ENCODE results near the gene PTRH1. TPM values are rescaled to one million over a fixed set of nuclear protein-coding genes. Genes with fewer than 3 reads are reported as not detected.

PTRH1 gene
- total RNA-seq (23.7 and 24.4 TPM in 2 replicates), polyA plus RNA-seq (27.5 and 34.4 TPM in 2 replicates)

DNA sequence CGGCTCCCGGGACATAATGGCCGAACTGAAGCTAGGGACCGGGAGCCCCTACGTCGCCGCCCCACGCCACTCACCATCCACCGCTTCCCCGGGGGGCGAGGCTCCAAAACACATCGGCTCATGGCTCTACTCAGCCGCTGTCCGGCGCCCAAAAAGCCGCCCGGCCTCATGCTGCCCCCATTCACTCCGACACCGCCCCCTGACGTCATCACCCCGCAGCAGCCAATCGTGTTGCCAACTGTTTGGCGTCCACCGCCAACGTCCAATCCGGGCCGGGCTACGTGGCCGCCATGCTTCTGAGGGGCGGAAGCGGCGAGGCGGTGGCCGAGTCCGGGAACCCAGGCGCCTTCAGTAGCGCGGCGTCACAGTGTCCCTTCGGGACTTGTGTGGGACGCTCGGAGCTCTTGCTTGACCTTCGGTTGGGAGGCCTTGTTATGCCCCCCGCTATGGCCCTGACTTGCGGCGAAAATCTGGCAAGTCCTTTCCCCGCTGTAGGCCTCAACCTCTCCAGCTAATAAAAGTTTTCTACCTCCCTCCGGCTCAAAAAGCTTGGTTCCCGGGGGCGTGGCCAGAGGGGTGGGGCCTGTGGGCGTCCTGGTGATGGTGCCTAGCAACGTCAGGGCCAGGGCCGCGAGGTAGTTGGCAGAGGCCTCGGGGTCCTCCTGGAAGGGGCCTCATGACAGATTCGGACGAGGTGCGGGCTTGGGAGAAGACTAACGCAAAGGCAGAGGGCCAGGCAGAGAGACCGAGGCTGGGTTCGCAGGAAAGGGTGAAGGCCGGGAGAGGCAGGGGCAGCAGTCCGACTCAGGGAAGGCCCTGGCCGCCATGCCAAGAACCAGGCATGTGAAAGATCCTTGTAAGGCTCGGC is at the start of gene PTRH1, which contains the start of gene TTC16:
PTRH1 (minus strand) TSS at position 194 of the 868 bp plus-strand sequence; CDS start at position 170, 24 bp downstream.
TTC16 (plus strand) TSS at position 610 of the 868 bp plus-strand sequence; CDS start at position 677, 67 bp downstream.
- TF ChIP-seq CTCF (IDR thresholded peaks at IDR 0.05; ENCODE audit: low read depth, low read length): no peak
- H3K27ac ChIP-seq: peak within 1 kb of the TSS; percentile 25
- H3K9me3 ChIP-seq (ENCODE audit: low read depth): no peaks in the 10 kb centered on the region
- H3K36me3 ChIP-seq: no peaks in the 10 kb centered on the region
- peaks cover 9% of the 10 kb centered on the region for H3K4me1 ChIP-seq (ENCODE audit: low read depth)
- DNase-seq (ENCODE audit: low read depth in 1 of 2, low spot score in 1 of 2): peak; percentile 97
- peak within 1 kb of the TSS; percentile 79 for H3K4me3 ChIP-seq
- no peaks in the 10 kb centered on the region for H3K27me3 ChIP-seq

- Histone ChIP-seq H3K4me1 (ENCODE audit: low read depth) (no peaks in the 10 kb centered on the region), H3K27ac (no peak overlapping the region), H3K9me3 (ENCODE audit: low read depth) (no peaks in the 10 kb centered on the region), H3K4me3 (no peak overlapping the region), H3K27me3 (no peaks in the 10 kb centered on the region), H3K36me3 (no peaks in the 10 kb centered on the region)
- DNase-seq (ENCODE audit: low read depth in 1 of 2, low spot score in 1 of 2): peak in 1 of 2 donors; percentile 67
- peak; percentile 47 for TF ChIP-seq CTCF (IDR thresholded peaks at IDR 0.05; ENCODE audit: low read depth, low read length)
Observed at GRCh38 chr9:127763918-127764384, 48.5 kb upstream of the PTRH1 start.

DNA sequence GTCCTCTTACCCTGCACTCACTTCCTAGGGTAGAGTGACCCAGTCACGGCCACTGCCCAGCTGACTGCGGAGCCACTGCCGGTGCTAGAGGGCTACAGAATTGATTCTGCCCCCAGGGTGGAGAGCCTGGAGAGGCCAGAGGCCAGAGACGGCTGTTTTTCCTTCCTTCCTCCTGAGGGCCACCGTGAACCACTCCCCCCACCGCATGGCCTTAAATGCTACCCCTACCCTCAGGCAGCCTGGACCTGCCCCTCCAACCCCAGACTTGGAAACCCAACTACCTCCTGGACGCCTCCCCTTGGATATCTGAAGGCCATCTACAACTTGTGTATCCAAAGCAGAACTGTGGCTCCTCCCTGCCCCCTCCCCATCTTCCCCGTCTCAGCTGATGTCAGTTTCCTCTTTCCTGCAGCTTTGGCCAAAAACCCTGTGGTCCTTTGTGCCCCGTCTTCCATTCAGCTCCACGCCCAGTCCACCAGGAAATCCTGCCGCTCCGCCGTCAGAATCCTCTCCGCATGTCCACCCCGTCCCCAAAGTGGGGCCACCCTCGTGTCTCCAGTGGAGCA is 46.7 kb upstream of the PTRH1 start:
- H3K4me1 ChIP-seq (ENCODE audit: low read depth): no peaks in the 10 kb centered on the region
- no peak overlapping the region for H3K27ac ChIP-seq
- no peaks in the 10 kb centered on the region for H3K9me3 ChIP-seq (ENCODE audit: low read depth)
- no peak overlapping the region for H3K4me3 ChIP-seq
- H3K36me3 ChIP-seq: no peaks in the 10 kb centered on the region
- no peak for TF ChIP-seq CTCF (IDR thresholded peaks at IDR 0.05; ENCODE audit: low read depth, low read length)
- peaks cover under 1% of the 10 kb centered on the region for H3K27me3 ChIP-seq
- DNase-seq (ENCODE audit: low read depth in 1 of 2, low spot score in 1 of 2): no peak

- no peak for DNase-seq (ENCODE audit: low read depth in 1 of 2, low spot score in 1 of 2)
- Histone ChIP-seq H3K36me3 (no peaks in the 10 kb centered on the region), H3K9me3 (ENCODE audit: low read depth) (no peaks in the 10 kb centered on the region), H3K4me1 (ENCODE audit: low read depth) (no peaks in the 10 kb centered on the region), H3K27ac (no peak overlapping the region), H3K27me3 (peaks cover 7% of the 10 kb centered on the region), H3K4me3 (no peak overlapping the region)
- no peak for TF ChIP-seq CTCF (IDR thresholded peaks at IDR 0.05; ENCODE audit: low read depth, low read length)
Observed at GRCh38 chr9:127761491-127761956, 46.1 kb upstream of the PTRH1 start.

DNA sequence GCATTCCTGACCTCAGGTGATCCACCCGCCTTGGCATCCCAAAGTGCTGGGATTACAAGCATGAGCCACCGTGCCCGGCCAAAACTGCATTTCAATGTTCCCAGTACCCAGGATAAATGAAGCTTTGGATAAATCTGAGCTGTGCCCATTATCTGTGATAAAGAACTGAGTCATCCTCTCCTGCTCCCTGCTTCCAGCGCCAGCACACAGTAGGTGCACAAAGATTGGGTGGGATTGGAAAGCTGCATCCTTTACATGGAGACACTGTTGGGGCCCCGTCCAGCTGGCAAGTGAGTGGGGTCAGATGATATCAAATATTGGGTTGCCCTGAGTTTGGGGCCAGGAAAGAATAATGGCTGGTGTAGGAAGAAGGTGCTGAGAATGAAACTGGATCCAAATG is 45.6 kb upstream of the PTRH1 start:
- H3K27me3 ChIP-seq: peaks cover 12% of the 10 kb centered on the region
- no peak overlapping the region for H3K27ac ChIP-seq
- H3K4me1 ChIP-seq (ENCODE audit: low read depth): no peaks in the 10 kb centered on the region
- no peaks in the 10 kb centered on the region for H3K9me3 ChIP-seq (ENCODE audit: low read depth)
- H3K36me3 ChIP-seq: no peaks in the 10 kb centered on the region
- H3K4me3 ChIP-seq: no peak overlapping the region
- no peak for DNase-seq (ENCODE audit: low read depth in 1 of 2, low spot score in 1 of 2)
- TF ChIP-seq CTCF (IDR thresholded peaks at IDR 0.05; ENCODE audit: low read depth, low read length): no peak

All from cardiac muscle cell (in vitro differentiated cells and primary cell).